ENCODE results near the gene CHTOP.

The CHTOP gene

DNA sequence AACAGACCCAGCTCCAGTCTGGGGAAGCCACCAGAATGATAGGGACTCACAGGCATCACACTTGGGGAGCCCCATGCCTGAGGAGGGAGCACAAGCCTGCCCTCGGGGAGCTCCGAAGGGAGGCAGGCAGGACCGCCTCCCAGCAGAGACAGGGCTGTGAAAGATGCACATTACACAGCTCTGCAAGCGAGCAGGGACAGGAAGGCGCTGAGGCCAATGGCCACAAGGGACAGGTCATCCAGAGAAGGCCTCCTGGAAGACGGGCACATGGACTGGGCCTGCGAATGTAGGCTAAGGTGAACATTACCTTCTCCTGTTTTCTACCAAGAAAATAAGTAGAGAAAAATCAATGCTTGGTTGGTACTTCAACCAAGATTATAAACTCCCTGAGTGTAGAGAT, 48.9 kb downstream of the CHTOP start:
- DNase-seq = no peak
- ChIA-PET POLR2A (no interaction called here), CTCF (no interaction called here)
- 98% methylated on average over 7 of the region's 7 CpGs for WGBS (ENCODE audit: insufficient coverage)
- Histone ChIP-seq H3K27ac (ENCODE audit: insufficient read depth in 1 of 2, low read depth in 1 of 2, low read length in 2 of 2, poor library complexity in 1 of 2, severe bottlenecking in 2 of 2) (no peak overlapping the region), H3K36me3 (ENCODE audit: control insufficient read depth in 4 of 4, insufficient read depth in 4 of 4, low read length in 3 of 4) (no peaks in the 10 kb centered on the region), H3K4me3 (ENCODE audit: control insufficient read depth in 1 of 7, extremely low read depth in 1 of 7, insufficient read depth in 4 of 7, low read depth in 2 of 7, low read length in 6 of 7) (no peak overlapping the region), H3K4me1 (ENCODE audit: control extremely low read depth in 1 of 4, control insufficient read depth in 4 of 4, insufficient read depth in 4 of 4, low read length in 3 of 4) (peaks cover 0 to 23% (median 21%) of the 10 kb centered on the region in 4 experiments), H3K9me3 (ENCODE audit: control extremely low read depth in 1 of 5, control insufficient read depth in 4 of 5, insufficient read depth in 2 of 5, low read depth in 1 of 5, low read length in 4 of 5) (no peaks in the 10 kb centered on the region), H3K27me3 (replicated peaks in 2 of 5; ENCODE audit: control insufficient read depth in 4 of 5, insufficient read depth in 5 of 5, low read length in 4 of 5) (peaks cover 0 to 42% (median 24%) of the 10 kb centered on the region in 5 experiments)

DNA sequence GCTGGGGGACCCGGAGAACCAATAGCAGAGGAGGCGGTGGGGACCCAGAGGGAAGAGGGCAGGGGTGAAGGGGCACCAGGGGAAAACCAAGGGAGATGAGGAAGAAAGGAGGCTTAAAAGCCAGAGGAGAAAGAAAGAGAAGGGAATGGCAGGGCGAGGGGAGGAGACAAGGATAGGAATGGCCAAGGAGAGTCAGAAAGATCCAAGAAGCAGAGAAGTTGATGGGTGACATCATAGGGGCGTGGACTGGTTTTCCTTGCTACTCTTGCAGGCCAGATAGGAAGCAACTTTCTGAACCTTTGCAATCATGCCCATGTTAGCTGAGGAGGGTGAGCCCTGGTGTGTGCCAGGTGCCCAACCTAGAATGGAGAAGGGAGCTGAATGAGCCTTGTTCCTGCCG, 50.0 kb downstream of the CHTOP start:
- Histone ChIP-seq H3K4me3 (ENCODE audit: control insufficient read depth in 1 of 7, extremely low read depth in 1 of 7, insufficient read depth in 4 of 7, low read depth in 2 of 7, low read length in 6 of 7) (no peak overlapping the region), H3K27ac (ENCODE audit: insufficient read depth in 1 of 2, low read depth in 1 of 2, low read length in 2 of 2, poor library complexity in 1 of 2, severe bottlenecking in 2 of 2) (no peak overlapping the region), H3K9me3 (ENCODE audit: control extremely low read depth in 1 of 5, control insufficient read depth in 4 of 5, insufficient read depth in 2 of 5, low read depth in 1 of 5, low read length in 4 of 5) (no peaks in the 10 kb centered on the region), H3K27me3 (replicated peaks in 2 of 5; ENCODE audit: control insufficient read depth in 4 of 5, insufficient read depth in 5 of 5, low read length in 4 of 5) (peaks cover 0 to 31% (median 23%) of the 10 kb centered on the region in 5 experiments), H3K36me3 (ENCODE audit: control insufficient read depth in 4 of 4, insufficient read depth in 4 of 4, low read length in 3 of 4) (no peaks in the 10 kb centered on the region), H3K4me1 (ENCODE audit: control extremely low read depth in 1 of 4, control insufficient read depth in 4 of 4, insufficient read depth in 4 of 4, low read length in 3 of 4) (peaks cover 0 to 12% (median 11%) of the 10 kb centered on the region in 4 experiments)
- no peak for DNase-seq
- WGBS (ENCODE audit: insufficient coverage) = 100% methylated on average over 4 of the region's 5 CpGs
- POLR2A ChIA-PET = no interaction called here
- CTCF ChIA-PET = no interaction called here

DNA sequence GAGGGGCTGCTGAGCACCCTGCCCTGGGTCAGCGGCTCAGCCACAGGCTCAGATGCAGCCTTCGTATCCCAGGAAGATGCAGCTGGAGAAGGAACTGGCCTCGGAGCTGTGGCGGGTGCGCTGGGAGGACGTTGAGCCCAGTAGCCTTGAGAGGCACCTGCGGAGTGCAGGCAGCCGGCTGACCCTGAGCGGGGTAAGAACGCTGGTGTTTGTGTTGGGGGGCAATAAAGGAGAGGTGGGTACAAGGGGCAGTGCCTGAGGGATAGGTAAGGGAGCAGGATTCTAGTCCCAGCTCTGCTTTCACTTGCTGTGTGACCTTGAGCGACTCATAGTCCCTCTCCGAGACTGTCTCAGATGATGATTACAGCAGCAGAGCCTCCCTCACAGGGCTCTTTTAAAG, 51.0 kb downstream of the CHTOP start:
- 95% methylated on average over 6 of the region's 12 CpGs for WGBS (ENCODE audit: insufficient coverage)
- no peak overlapping the region for H3K4me3 ChIP-seq (ENCODE audit: control insufficient read depth in 1 of 7, extremely low read depth in 1 of 7, insufficient read depth in 4 of 7, low read depth in 2 of 7, low read length in 6 of 7)
- CTCF ChIA-PET = no interaction called here

DNA sequence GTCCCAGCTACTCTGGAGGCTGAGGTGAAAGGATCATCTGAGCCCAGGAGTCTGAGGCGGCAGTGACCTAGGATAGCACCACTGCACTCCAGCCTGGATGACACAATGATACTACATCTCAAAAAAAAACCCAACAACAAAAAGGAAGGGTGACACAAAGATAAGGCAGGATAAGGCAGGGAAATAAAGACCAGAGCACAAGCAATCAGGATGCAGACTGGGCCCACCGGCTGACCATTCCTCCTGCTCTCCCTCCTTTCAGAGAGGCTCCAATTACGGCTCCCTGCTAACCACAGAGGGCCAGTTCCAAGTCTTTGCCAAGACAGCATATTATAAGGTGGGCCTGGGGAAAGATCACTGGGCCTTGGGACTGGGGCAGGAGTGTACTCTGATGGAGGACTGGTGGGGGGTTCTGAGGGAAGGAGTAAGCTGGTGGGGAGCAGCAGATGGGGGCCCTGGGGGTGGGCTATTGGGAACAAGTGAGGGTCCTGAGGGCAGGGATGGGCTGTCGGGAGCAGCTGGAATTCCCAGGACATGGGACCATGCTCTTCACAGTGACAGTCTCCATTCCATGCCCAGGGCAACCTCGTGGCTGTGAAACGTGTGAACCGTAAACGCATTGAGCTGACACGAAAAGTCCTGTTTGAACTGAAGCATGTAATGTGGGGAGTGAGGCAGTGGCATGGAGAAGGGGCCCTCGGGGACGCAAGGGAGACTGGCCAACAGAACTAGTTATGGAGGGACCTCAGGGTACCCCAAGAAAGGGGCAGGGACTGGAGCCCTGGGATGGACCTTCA, 51.9 kb downstream of the CHTOP start:
- H3K27me3 ChIP-seq (replicated peaks in 2 of 5; ENCODE audit: control insufficient read depth in 4 of 5, insufficient read depth in 5 of 5, low read length in 4 of 5) = peaks cover 0 to 12% (median 10%) of the 10 kb centered on the region in 5 experiments
- no peak overlapping the region for H3K27ac ChIP-seq (ENCODE audit: insufficient read depth in 1 of 2, low read depth in 1 of 2, low read length in 2 of 2, poor library complexity in 1 of 2, severe bottlenecking in 2 of 2)
- no peaks in the 10 kb centered on the region for H3K4me1 ChIP-seq (ENCODE audit: control extremely low read depth in 1 of 4, control insufficient read depth in 4 of 4, insufficient read depth in 4 of 4, low read length in 3 of 4)
- WGBS (ENCODE audit: insufficient coverage) = 90% methylated on average over 6 of the region's 11 CpGs
- CTCF ChIA-PET = interaction anchor here (1.2 kb wide), 1 partner anchor 12 kb away, joined by 3 read pairs; no protein-coding TSS in a partner anchor
- DNase-seq = no peak
- no peaks in the 10 kb centered on the region for H3K9me3 ChIP-seq (ENCODE audit: control extremely low read depth in 1 of 5, control insufficient read depth in 4 of 5, insufficient read depth in 2 of 5, low read depth in 1 of 5, low read length in 4 of 5)
- POLR2A ChIA-PET = no interaction called here
- no peak overlapping the region for H3K4me3 ChIP-seq (ENCODE audit: control insufficient read depth in 1 of 7, extremely low read depth in 1 of 7, insufficient read depth in 4 of 7, low read depth in 2 of 7, low read length in 6 of 7)
- H3K36me3 ChIP-seq (ENCODE audit: control insufficient read depth in 4 of 4, insufficient read depth in 4 of 4, low read length in 3 of 4) = no peaks in the 10 kb centered on the region

More for the DNA sequence above, 51.0 kb downstream of the CHTOP start:
- POLR2A ChIA-PET = no interaction called here
- no peaks in the 10 kb centered on the region for H3K9me3 ChIP-seq (ENCODE audit: control extremely low read depth in 1 of 5, control insufficient read depth in 4 of 5, insufficient read depth in 2 of 5, low read depth in 1 of 5, low read length in 4 of 5)
- H3K4me1 ChIP-seq (ENCODE audit: control extremely low read depth in 1 of 4, control insufficient read depth in 4 of 4, insufficient read depth in 4 of 4, low read length in 3 of 4) = peaks cover 0 to 1% (median under 1%) of the 10 kb centered on the region in 4 experiments
- H3K27ac ChIP-seq (ENCODE audit: insufficient read depth in 1 of 2, low read depth in 1 of 2, low read length in 2 of 2, poor library complexity in 1 of 2, severe bottlenecking in 2 of 2) = no peak overlapping the region
- H3K36me3 ChIP-seq (ENCODE audit: control insufficient read depth in 4 of 4, insufficient read depth in 4 of 4, low read length in 3 of 4) = no peaks in the 10 kb centered on the region
- no peak for DNase-seq
- peaks cover 0 to 20% (median 16%) of the 10 kb centered on the region in 5 experiments for H3K27me3 ChIP-seq (replicated peaks in 2 of 5; ENCODE audit: control insufficient read depth in 4 of 5, insufficient read depth in 5 of 5, low read length in 4 of 5)

DNA sequence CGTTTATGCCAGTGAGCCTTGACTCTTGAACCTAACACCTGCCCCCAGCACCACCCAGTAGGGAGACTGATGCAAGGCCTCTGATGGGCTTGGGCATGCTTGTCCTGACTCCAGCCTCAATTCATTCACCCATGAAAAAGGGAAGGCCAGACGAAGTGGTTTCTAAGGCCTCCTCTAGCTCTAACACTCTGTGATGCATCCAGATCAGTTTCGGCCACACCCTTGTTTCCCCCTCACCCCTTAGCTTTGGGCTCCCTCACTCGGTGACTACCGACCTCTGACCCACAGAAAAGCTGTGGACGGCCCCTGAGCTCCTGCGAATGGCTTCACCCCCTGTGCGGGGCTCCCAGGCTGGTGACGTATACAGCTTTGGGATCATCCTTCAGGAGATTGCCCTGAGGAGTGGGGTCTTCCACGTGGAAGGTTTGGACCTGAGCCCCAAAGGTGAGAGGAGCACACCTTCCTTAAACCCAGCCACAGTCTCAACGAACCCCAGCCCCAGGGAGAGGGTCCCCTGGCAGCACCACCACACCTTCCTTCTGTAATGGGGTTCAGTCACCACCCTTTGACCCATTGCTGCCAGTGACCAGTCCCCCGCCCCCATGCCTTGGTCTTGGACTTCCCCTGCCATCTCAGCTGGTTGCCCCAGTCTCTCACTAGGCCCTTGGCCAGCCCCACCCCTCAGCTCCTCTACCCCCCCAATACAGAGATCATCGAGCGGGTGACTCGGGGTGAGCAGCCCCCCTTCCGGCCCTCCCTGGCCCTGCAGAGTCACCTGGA, 53.7 kb downstream of the CHTOP start:
- Histone ChIP-seq H3K27ac (ENCODE audit: insufficient read depth in 1 of 2, low read depth in 1 of 2, low read length in 2 of 2, poor library complexity in 1 of 2, severe bottlenecking in 2 of 2) (no peak overlapping the region), H3K36me3 (ENCODE audit: control insufficient read depth in 4 of 4, insufficient read depth in 4 of 4, low read length in 3 of 4) (no peaks in the 10 kb centered on the region), H3K4me3 (ENCODE audit: control insufficient read depth in 1 of 7, extremely low read depth in 1 of 7, insufficient read depth in 4 of 7, low read depth in 2 of 7, low read length in 6 of 7) (no peak overlapping the region), H3K4me1 (ENCODE audit: control extremely low read depth in 1 of 4, control insufficient read depth in 4 of 4, insufficient read depth in 4 of 4, low read length in 3 of 4) (no peaks in the 10 kb centered on the region), H3K27me3 (replicated peaks in 2 of 5; ENCODE audit: control insufficient read depth in 4 of 5, insufficient read depth in 5 of 5, low read length in 4 of 5) (peaks cover 0 to 10% (median 0%) of the 10 kb centered on the region in 5 experiments), H3K9me3 (ENCODE audit: control extremely low read depth in 1 of 5, control insufficient read depth in 4 of 5, insufficient read depth in 2 of 5, low read depth in 1 of 5, low read length in 4 of 5) (no peaks in the 10 kb centered on the region)
- CTCF ChIA-PET = interaction anchor here (1.4 kb wide), 2 partner anchors 9 to 57 kb away, joined by 5 read pairs; partner anchors contain the start of gene NPR1
- no peak for DNase-seq
- WGBS (ENCODE audit: insufficient coverage) = 96% methylated on average over 13 of the region's 16 CpGs
- POLR2A ChIA-PET = no interaction called here

DNA sequence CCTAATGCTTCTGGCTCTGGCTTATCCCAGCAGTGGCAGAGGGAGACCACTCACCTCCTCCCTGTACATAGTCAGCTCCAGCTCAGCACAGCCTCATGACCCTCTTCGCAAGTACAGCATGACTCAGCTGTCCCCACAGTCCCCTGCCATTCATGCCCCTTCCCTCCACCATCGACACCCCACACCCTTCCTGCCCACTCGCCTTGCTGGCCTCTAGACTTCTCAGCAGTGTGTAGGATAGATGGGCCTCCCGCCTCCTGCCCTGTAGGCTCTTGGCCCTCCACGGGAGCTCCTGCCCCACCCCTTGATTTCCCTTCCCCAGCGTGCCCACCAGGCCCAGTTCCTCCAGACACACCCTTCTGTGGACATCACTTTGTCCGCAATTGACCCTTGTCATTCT, 54.4 kb downstream of the CHTOP start:
- 90% methylated on average over 3 of the region's 7 CpGs for WGBS (ENCODE audit: insufficient coverage)
- Histone ChIP-seq H3K27ac (ENCODE audit: insufficient read depth in 1 of 2, low read depth in 1 of 2, low read length in 2 of 2, poor library complexity in 1 of 2, severe bottlenecking in 2 of 2) (no peak overlapping the region), H3K27me3 (replicated peaks in 2 of 5; ENCODE audit: control insufficient read depth in 4 of 5, insufficient read depth in 5 of 5, low read length in 4 of 5) (peaks cover 0 to 3% (median 0%) of the 10 kb centered on the region in 5 experiments), H3K4me3 (ENCODE audit: control insufficient read depth in 1 of 7, extremely low read depth in 1 of 7, insufficient read depth in 4 of 7, low read depth in 2 of 7, low read length in 6 of 7) (no peak overlapping the region), H3K36me3 (ENCODE audit: control insufficient read depth in 4 of 4, insufficient read depth in 4 of 4, low read length in 3 of 4) (no peaks in the 10 kb centered on the region), H3K9me3 (ENCODE audit: control extremely low read depth in 1 of 5, control insufficient read depth in 4 of 5, insufficient read depth in 2 of 5, low read depth in 1 of 5, low read length in 4 of 5) (no peaks in the 10 kb centered on the region), H3K4me1 (ENCODE audit: control extremely low read depth in 1 of 4, control insufficient read depth in 4 of 4, insufficient read depth in 4 of 4, low read length in 3 of 4) (no peaks in the 10 kb centered on the region)
- CTCF ChIA-PET = interaction anchor here (1.4 kb wide), 2 partner anchors 10 to 57 kb away, joined by 5 read pairs; partner anchors contain the start of gene NPR1
- POLR2A ChIA-PET = no interaction called here
- DNase-seq = no peak
